ENCODE results near the gene HMGCL.

DNA sequence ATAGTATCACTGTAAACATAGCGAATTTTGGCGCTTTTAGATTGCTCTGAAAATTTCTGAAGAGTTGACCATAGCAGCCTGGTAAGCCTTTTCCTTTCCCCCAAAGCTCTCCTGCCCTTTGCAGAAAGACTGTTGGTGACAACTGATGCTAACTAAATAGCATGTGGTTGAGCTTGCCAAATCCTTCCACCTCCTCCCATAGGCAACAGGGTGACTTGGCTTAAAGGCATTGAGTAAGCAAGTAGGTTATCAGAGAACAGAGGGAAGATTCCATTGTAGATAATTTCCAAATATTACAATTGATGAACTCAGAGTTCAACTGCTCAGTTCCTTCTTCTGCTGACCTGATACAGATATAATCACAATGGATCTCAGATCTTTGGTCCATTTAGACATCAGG, 19.9 kb upstream of the HMGCL start:
- TF ChIP-seq LEF1 (IDR thresholded peaks at IDR 0.05; ENCODE audit: borderline replicate concordance), result no peak
- no peak for TF ChIP-seq ELF4 (IDR thresholded peaks at IDR 0.05)
- no peak for TF ChIP-seq SUZ12 (IDR thresholded peaks at IDR 0.05)
- TF ChIP-seq, protein P1, sequence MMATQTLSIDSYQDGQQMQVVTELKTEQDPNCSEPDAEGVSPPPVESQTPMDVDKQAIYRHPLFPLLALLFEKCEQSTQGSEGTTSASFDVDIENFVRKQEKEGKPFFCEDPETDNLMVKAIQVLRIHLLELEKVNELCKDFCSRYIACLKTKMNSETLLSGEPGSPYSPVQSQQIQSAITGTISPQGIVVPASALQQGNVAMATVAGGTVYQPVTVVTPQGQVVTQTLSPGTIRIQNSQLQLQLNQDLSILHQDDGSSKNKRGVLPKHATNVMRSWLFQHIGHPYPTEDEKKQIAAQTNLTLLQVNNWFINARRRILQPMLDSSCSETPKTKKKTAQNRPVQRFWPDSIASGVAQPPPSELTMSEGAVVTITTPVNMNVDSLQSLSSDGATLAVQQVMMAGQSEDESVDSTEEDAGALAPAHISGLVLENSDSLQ (IDR thresholded peaks at IDR 0.05), result no peak
- no peak for TF ChIP-seq HDGF (IDR thresholded peaks at IDR 0.05; ENCODE audit: borderline replicate concordance)
- TF ChIP-seq SP1 (IDR thresholded peaks at IDR 0.05), result no peak
- no peak for TF ChIP-seq FOXM1 (IDR thresholded peaks at IDR 0.05; ENCODE audit: borderline replicate concordance)
- no peak for TF ChIP-seq NFRKB (IDR thresholded peaks at IDR 0.05)
- TF ChIP-seq FOXA1 (IDR thresholded peaks at IDR 0.05), result no peak
- no peak for TF ChIP-seq TARDBP (IDR thresholded peaks at IDR 0.05)
- no peak for TF ChIP-seq L3MBTL2 (conservative IDR thresholded peaks at IDR 0.05)
- no peak for TF ChIP-seq FOXK2 (IDR thresholded peaks at IDR 0.05)
